Stimulated activated CD8-positive, alpha-beta memory T cell treated with anti-CD3 and anti-CD28 coated beads, Interleukin-12 subunit alpha, Interleukin-12 subunit beta, amount 100 ng/mL, for 24 hours (primary cell): ENCODE measurements around the gene TM7SF3.

Experiments used
- DNase-seq: peaks from one replicate; pipeline ENCODE4 v3.0.0-alpha.2; 2020; ENCODE audit errors: extremely low read depth

Gene TM7SF3

GRCh38 chr12:26929590-26929989 lies 84.6 kb downstream of the TM7SF3 start:
- no peak for DNase-seq

- no peak for DNase-seq
These were observed 85.5 kb downstream of the TM7SF3 start for GRCh38 chr12:26928661-26929060.
